ELR (cell line): Measurements from ENCODE around the gene TOPAZ1.

ENCODE experiments used
- DNase-seq: peaks from one replicate; pipeline ENCODE4 v3.0.0-alpha.2; 2015; ENCODE audit warnings: low read depth

TOPAZ1 gene

GRCh38 chr3:44242721-44243120 is 1.0 kb downstream of the TOPAZ1 start:
- DNase-seq = no peak

- no peak for DNase-seq
Observed at GRCh38 chr3:44248152-44248551, 6.5 kb downstream of the TOPAZ1 start.

GRCh38 chr3:44252332-44252959 is 10.8 kb downstream of the TOPAZ1 start:
- peak; percentile 4 for DNase-seq

GRCh38 chr3:44259404-44259803 is 17.7 kb downstream of the TOPAZ1 start:
- no peak for DNase-seq

- DNase-seq = no peak
Observed at GRCh38 chr3:44264146-44264545, 22.5 kb downstream of the TOPAZ1 start.

- DNase-seq = no peak
Observed at GRCh38 chr3:44265815-44266214, 24.1 kb downstream of the TOPAZ1 start.

- DNase-seq = no peak
Observed at GRCh38 chr3:44272191-44272590, 30.5 kb downstream of the TOPAZ1 start.

- no peak for DNase-seq
Observed at GRCh38 chr3:44277925-44278324, 36.2 kb downstream of the TOPAZ1 start.

- no peak for DNase-seq
Observed at GRCh38 chr3:44280077-44280476, 38.4 kb downstream of the TOPAZ1 start.

GRCh38 chr3:44280631-44281030 is 38.9 kb downstream of the TOPAZ1 start:
- no peak for DNase-seq

- DNase-seq = peak; percentile 4
Observed at GRCh38 chr3:44284949-44285348, 43.3 kb downstream of the TOPAZ1 start.

- peak; percentile 1 for DNase-seq
Observed at GRCh38 chr3:44289882-44290462, 48.3 kb downstream of the TOPAZ1 start.

- DNase-seq = no peak
Observed at GRCh38 chr3:44292276-44292675, 50.6 kb downstream of the TOPAZ1 start.

GRCh38 chr3:44292947-44293346 is 51.3 kb downstream of the TOPAZ1 start:
- no peak for DNase-seq

GRCh38 chr3:44297255-44297654 is 55.6 kb downstream of the TOPAZ1 start:
- DNase-seq = no peak

- peak; percentile 17 for DNase-seq
Observed at GRCh38 chr3:44301746-44302145, 60.1 kb downstream of the TOPAZ1 start.

- peak; percentile 10 for DNase-seq
Observed at GRCh38 chr3:44309500-44309899, 67.8 kb downstream of the TOPAZ1 start.

GRCh38 chr3:44318891-44319311 is 77.2 kb downstream of the TOPAZ1 start:
- DNase-seq = peak; percentile 10

- no peak for DNase-seq
Observed at GRCh38 chr3:44321335-44321734, 79.6 kb downstream of the TOPAZ1 start.

GRCh38 chr3:44323341-44323955 is 81.8 kb downstream of the TOPAZ1 start:
- peak; percentile 72 for DNase-seq

- no peak for DNase-seq
Observed at GRCh38 chr3:44324584-44324983, 82.9 kb downstream of the TOPAZ1 start.

GRCh38 chr3:44326019-44326418 is 84.3 kb downstream of the TOPAZ1 start:
- DNase-seq = peak; percentile 31

- DNase-seq = no peak
Observed at GRCh38 chr3:44326515-44326914, 84.8 kb downstream of the TOPAZ1 start.

- no peak for DNase-seq
Observed at GRCh38 chr3:44329946-44330345, 88.3 kb downstream of the TOPAZ1 start.
